Measurements from ENCODE around the gene IDH2.

The IDH2 gene

GRCh38 chr15:90062973-90063769 lies 39.1 kb downstream of the IDH2 start:
- DNase-seq: no peak

- DNase-seq: no peak
Observed at GRCh38 chr15:90062462-90062932, 39.8 kb downstream of the IDH2 start.

GRCh38 chr15:90062023-90062442 lies 40.2 kb downstream of the IDH2 start:
- DNase-seq: no peak

- no peak for DNase-seq
Observed at GRCh38 chr15:90060797-90061196, 41.5 kb downstream of the IDH2 start.

- DNase-seq: peak; percentile 100
Observed at GRCh38 chr15:90059208-90059985, 42.9 kb downstream of the IDH2 start.

- DNase-seq: no peak
Observed at GRCh38 chr15:90058775-90059174, 43.5 kb downstream of the IDH2 start.

GRCh38 chr15:90058308-90058707 lies 44.0 kb downstream of the IDH2 start:
- DNase-seq: peak; percentile 72

GRCh38 chr15:90056529-90056928 lies 45.7 kb downstream of the IDH2 start:
- DNase-seq: no peak

- DNase-seq: no peak
Observed at GRCh38 chr15:90055182-90055581, 47.1 kb downstream of the IDH2 start.

GRCh38 chr15:90054618-90055097 lies 47.6 kb downstream of the IDH2 start:
- DNase-seq: no peak

GRCh38 chr15:90053685-90054466 lies 48.4 kb downstream of the IDH2 start:
- no peak for DNase-seq

GRCh38 chr15:90051874-90052273 lies 50.4 kb downstream of the IDH2 start:
- DNase-seq: no peak

- no peak for DNase-seq
Observed at GRCh38 chr15:90049666-90050604, 52.3 kb downstream of the IDH2 start.

GRCh38 chr15:90049030-90049429 lies 53.2 kb downstream of the IDH2 start:
- DNase-seq: peak; percentile 20

- no peak for DNase-seq
Observed at GRCh38 chr15:90047956-90048575, 54.2 kb downstream of the IDH2 start.

- no peak for DNase-seq
Observed at GRCh38 chr15:90046911-90047392, 55.3 kb downstream of the IDH2 start.

- DNase-seq: no peak
Observed at GRCh38 chr15:90046289-90046688, 56.0 kb downstream of the IDH2 start.

- DNase-seq: no peak
Observed at GRCh38 chr15:90044916-90045371, 57.3 kb downstream of the IDH2 start.

- no peak for DNase-seq
Observed at GRCh38 chr15:90044191-90044590, 58.1 kb downstream of the IDH2 start.

GRCh38 chr15:90043530-90044010 lies 58.7 kb downstream of the IDH2 start:
- DNase-seq: no peak
